Colonic mucosa (tissue), 4 donors: Measurements from ENCODE around the gene CLDND2. TPM values are rescaled to one million over a fixed set of nuclear protein-coding genes. Genes with fewer than 3 reads are reported as not detected.

Experiments
- DNase-seq: peaks from one replicate; pipeline ENCODE4 v3.0.0-alpha.2; 2020
- H3K27ac ChIP-seq: fragments of 200-600 bp; one replicate; pipeline ENCODE4 v1.8.0; 2021
- H3K27me3 ChIP-seq: fragments of 200-600 bp; one replicate; pipeline ENCODE4 v1.8.0; 2021
- H3K36me3 ChIP-seq: fragments of 200-600 bp; one replicate; pipeline ENCODE4 v1.8.0; 2021
- H3K4me1 ChIP-seq: fragments of 200-600 bp; one replicate; pipeline ENCODE4 v1.8.0; 2021; ENCODE audit warnings: mild to moderate bottlenecking
- H3K4me3 ChIP-seq: fragments of 200-600 bp; one replicate; pipeline ENCODE4 v1.8.0; 2021
- H3K9ac ChIP-seq, 2 donors: one replicate each; pipeline ENCODE4 v1.7.0; 2013; ENCODE audit warnings: control low read depth in 2 of 2, low read depth in 2 of 2, low read length in 2 of 2
- H3K9me3 ChIP-seq: fragments of 200-600 bp; one replicate; pipeline ENCODE4 v1.8.0; 2021
- CTCF ChIP-seq: fragments of 200-600 bp; IDR thresholded peaks from one replicate; pipeline ENCODE4 v1.8.0; 2022; ENCODE audit warnings: antibody characterized with exemption, mild to moderate bottlenecking
- intact Hi-C: fragments of 100-400 bp; cut with DNase I; formaldehyde crosslinking; loops from one replicate; pipeline ENCODE4 v1.14.1; 2022
- total RNA-seq, 2 donors: library from RNA; stranded (reverse); fragmentation: NEBNext Ultra II Directional in 1 of 2; extraction: Animal tissue kit (Norgen Biotek cat#: 25700) in 1 of 2; gene quantifications; one replicate each; pipeline ENCODE4 v1.2.1, GENCODE V29; 2021
- donor health status: healthy.
- donor health status: DM: no; HTN: no; CAD: no.
- donor health status: DM: no; HTN: no; CAD: no.

The CLDND2 gene
- total RNA-seq, 2 donors from 2014 or later: 2.9 TPM; not detected in 1

GRCh38 chr19:51341066-51341465, 27.7 kb downstream of the CLDND2 start:
- no peak overlapping the region for H3K27ac ChIP-seq
- no peaks in the 10 kb centered on the region for H3K36me3 ChIP-seq
- intact Hi-C loops: no loop called here
- H3K9ac ChIP-seq: no peak overlapping the region
- DNase-seq: no peak
- no peak for TF ChIP-seq CTCF
- H3K4me3 ChIP-seq: no peak overlapping the region
- no peaks in the 10 kb centered on the region for H3K9me3 ChIP-seq
- peaks cover 4% of the 10 kb centered on the region for H3K4me1 ChIP-seq
- no peaks in the 10 kb centered on the region for H3K27me3 ChIP-seq

GRCh38 chr19:51339687-51340656, 28.8 kb downstream of the CLDND2 start:
- no peaks in the 10 kb centered on the region for H3K27me3 ChIP-seq
- no peaks in the 10 kb centered on the region for H3K9me3 ChIP-seq
- peak overlapping the region; percentile 32 to 55 for H3K9ac ChIP-seq
- H3K27ac ChIP-seq: peak overlapping the region; percentile 73
- intact Hi-C loops: loop anchor here (5.0 kb wide), 1 partner anchor 67 kb away; no protein-coding TSS in a partner anchor
- no peak for TF ChIP-seq CTCF
- peaks cover 4% of the 10 kb centered on the region for H3K4me1 ChIP-seq
- no peaks in the 10 kb centered on the region for H3K36me3 ChIP-seq
- peak overlapping the region; percentile 75 for H3K4me3 ChIP-seq
- DNase-seq: peak; percentile 100

GRCh38 chr19:51339313-51339686, 29.5 kb downstream of the CLDND2 start:
- Histone ChIP-seq H3K36me3 (no peaks in the 10 kb centered on the region), H3K4me3 (peak overlapping the region; percentile 75), H3K9ac (peak overlapping the region; percentile 54 to 55), H3K27ac (peak overlapping the region; percentile 73), H3K9me3 (no peaks in the 10 kb centered on the region), H3K4me1 (peaks cover 4% of the 10 kb centered on the region), H3K27me3 (no peaks in the 10 kb centered on the region)
- no peak for DNase-seq
- intact Hi-C loops: loop anchor here (5.0 kb wide), 1 partner anchor 68 kb away; no protein-coding TSS in a partner anchor
- TF ChIP-seq CTCF: no peak

GRCh38 chr19:51338563-51339312, 30.1 kb downstream of the CLDND2 start:
- H3K4me3 ChIP-seq: peak overlapping the region; percentile 75
- peak; percentile 91 for DNase-seq
- H3K36me3 ChIP-seq: no peaks in the 10 kb centered on the region
- H3K27me3 ChIP-seq: no peaks in the 10 kb centered on the region
- peak overlapping the region; percentile 73 for H3K27ac ChIP-seq
- H3K4me1 ChIP-seq: peaks cover 4% of the 10 kb centered on the region
- intact Hi-C loops: loop anchor here (1.0 to 5.0 kb wide), 2 partner anchors 69 to 100 kb away; no protein-coding TSS in a partner anchor
- peak overlapping the region; percentile 54 to 55 for H3K9ac ChIP-seq
- peak; percentile 87 for TF ChIP-seq CTCF
- no peaks in the 10 kb centered on the region for H3K9me3 ChIP-seq

- peaks cover 4% of the 10 kb centered on the region for H3K4me1 ChIP-seq
- TF ChIP-seq CTCF: no peak
- no peak overlapping the region for H3K9ac ChIP-seq
- H3K36me3 ChIP-seq: no peaks in the 10 kb centered on the region
- DNase-seq: no peak
- no peak overlapping the region for H3K27ac ChIP-seq
- H3K9me3 ChIP-seq: no peaks in the 10 kb centered on the region
- H3K27me3 ChIP-seq: no peaks in the 10 kb centered on the region
- H3K4me3 ChIP-seq: no peak overlapping the region
- intact Hi-C loops: loop anchor here (1.0 to 5.0 kb wide), 2 partner anchors 69 to 100 kb away; no protein-coding TSS in a partner anchor
Measured at GRCh38 chr19:51337861-51338562, 30.8 kb downstream of the CLDND2 start.
